DOHH2 (cell line): ENCODE measurements around the gene KCNJ12.
"Not testable (repeated sequence)": the region's sequence is repeated elsewhere in the genome, so short reads cannot be mapped to it uniquely, and the experiment has no call there.

ENCODE experiments used
- H3F3A ChIP-seq: fragments of 200-600 bp; sonication (generic), shearing (Covaris generic); 2 replicates; pipeline ENCODE4 v1.6.0; 2016; ENCODE audit warnings: antibody characterized with exemption, mild to moderate bottlenecking; ENCODE audit not compliant: control insufficient read depth, insufficient read depth
- H3K27ac ChIP-seq: fragments of 200-600 bp; sonication (generic); 2 replicates; pipeline ENCODE4 v1.5.1; 2014; ENCODE audit warnings: low read depth, mild to moderate bottlenecking, low read length, moderate library complexity
- H3K27me3 ChIP-seq: fragments of 200-600 bp; sonication (generic); 2 replicates; pipeline ENCODE4 v1.6.1; 2014; ENCODE audit warnings: mild to moderate bottlenecking, low read length, mixed read lengths; ENCODE audit not compliant: control insufficient read depth
- H3K36me3 ChIP-seq: fragments of 200-600 bp; sonication (generic); 2 replicates; pipeline ENCODE4 v1.6.1; 2014; ENCODE audit warnings: mild to moderate bottlenecking, low read length, moderate library complexity, mixed read lengths; ENCODE audit not compliant: control insufficient read depth
- H3K4me1 ChIP-seq: fragments of 200-600 bp; sonication (generic); 2 replicates; pipeline ENCODE4 v1.6.1; 2014; ENCODE audit warnings: mild to moderate bottlenecking, low read length, mixed read lengths; ENCODE audit not compliant: control insufficient read depth
- H3K4me2 ChIP-seq: fragments of 200-600 bp; sonication (generic); 2 replicates; pipeline ENCODE4 v1.6.0; 2014; ENCODE audit warnings: mild to moderate bottlenecking, low read length, moderate library complexity
- H3K4me3 ChIP-seq: fragments of 200-600 bp; sonication (generic); 2 replicates; pipeline ENCODE4 v1.5.1; 2014; ENCODE audit warnings: mild to moderate bottlenecking, low read length, mixed read lengths
- H3K79me2 ChIP-seq: fragments of 200-600 bp; sonication (generic); 2 replicates; pipeline ENCODE4 v1.6.1; 2014; ENCODE audit warnings: mild to moderate bottlenecking, low read length, mixed read lengths; ENCODE audit not compliant: control insufficient read depth
- H3K9me2 ChIP-seq: fragments of 200-600 bp; sonication (generic); replicated peaks from 2 replicates; pipeline ENCODE4 v1.6.1; 2014; ENCODE audit warnings: mild to moderate bottlenecking, low read length, mixed read lengths; ENCODE audit not compliant: control insufficient read depth
- H3K9me3 ChIP-seq: fragments of 200-600 bp; sonication (generic); 2 replicates; pipeline ENCODE4 v1.6.1; 2014; ENCODE audit warnings: antibody characterized with exemption, low read length, mixed read lengths; ENCODE audit not compliant: control insufficient read depth, insufficient read depth
- H4K20me1 ChIP-seq: fragments of 200-600 bp; sonication (generic); 2 replicates; pipeline ENCODE4 v1.6.0; 2014; ENCODE audit warnings: low read depth, mild to moderate bottlenecking, antibody characterized with exemption, low read length, moderate library complexity; ENCODE audit not compliant: control insufficient read depth, insufficient read depth

Gene KCNJ12

DNA sequence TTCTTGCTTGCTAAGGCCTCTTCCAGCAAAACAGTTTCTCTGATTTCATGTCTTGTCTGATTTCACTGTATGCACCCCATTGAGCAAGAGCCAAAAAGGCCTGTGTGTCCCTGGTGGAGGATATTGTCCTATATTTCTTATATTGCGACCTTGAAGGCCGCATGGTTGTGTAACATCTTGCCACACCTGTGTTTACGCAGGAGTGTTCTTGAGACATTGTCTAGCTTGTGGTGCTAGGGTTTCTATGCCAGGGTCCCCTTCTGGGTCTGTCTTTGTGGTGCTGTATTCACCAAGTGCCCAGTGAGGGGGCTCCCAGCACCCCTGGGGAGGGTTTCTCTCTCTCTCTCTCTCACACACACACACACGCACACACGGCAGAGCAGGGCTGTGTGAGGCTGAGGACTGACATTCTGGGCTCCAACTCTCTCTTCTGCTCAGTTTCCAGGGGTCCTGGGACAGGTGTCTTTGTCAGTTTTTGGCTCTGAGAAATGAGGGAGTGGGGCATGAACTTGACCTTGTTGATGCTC lies 35.6 kb downstream of the KCNJ12 start:
- not testable (repeated sequence) for H3K36me3 ChIP-seq, H3K27ac ChIP-seq, H3K9me3 ChIP-seq, H3F3A ChIP-seq, H4K20me1 ChIP-seq, H3K9me2 ChIP-seq, H3K4me1 ChIP-seq, H3K4me2 ChIP-seq, H3K4me3 ChIP-seq, H3K79me2 ChIP-seq, H3K27me3 ChIP-seq

DNA sequence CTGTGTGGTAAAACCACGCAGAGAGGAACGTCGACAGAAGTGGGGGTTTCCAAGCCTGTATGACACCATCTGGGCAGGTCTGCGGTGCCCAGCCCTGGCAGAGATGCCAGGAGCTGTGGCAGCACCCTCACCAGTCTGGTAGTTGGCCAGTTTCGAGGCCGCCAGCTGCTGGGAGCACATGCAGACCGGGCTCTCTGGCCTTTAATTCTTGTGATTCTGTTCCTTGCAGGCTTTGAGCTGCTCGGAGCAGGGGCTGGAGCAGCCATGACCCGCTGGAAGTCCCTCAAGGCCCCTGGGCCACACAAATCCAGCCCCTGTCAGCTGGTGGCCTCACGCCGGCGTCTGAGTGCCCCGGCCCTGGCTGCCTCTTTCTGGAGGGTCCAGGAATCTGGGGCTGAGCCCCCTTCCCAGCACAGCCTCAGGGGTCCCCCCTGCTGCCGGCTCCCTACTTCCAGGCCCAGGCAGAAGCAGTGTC lies 36.1 kb downstream of the KCNJ12 start:
- not testable (repeated sequence) for H3K4me2 ChIP-seq, H3K9me2 ChIP-seq, H3K79me2 ChIP-seq, H3F3A ChIP-seq, H3K27me3 ChIP-seq, H3K4me1 ChIP-seq, H3K36me3 ChIP-seq, H3K9me3 ChIP-seq, H3K4me3 ChIP-seq, H4K20me1 ChIP-seq, H3K27ac ChIP-seq

DNA sequence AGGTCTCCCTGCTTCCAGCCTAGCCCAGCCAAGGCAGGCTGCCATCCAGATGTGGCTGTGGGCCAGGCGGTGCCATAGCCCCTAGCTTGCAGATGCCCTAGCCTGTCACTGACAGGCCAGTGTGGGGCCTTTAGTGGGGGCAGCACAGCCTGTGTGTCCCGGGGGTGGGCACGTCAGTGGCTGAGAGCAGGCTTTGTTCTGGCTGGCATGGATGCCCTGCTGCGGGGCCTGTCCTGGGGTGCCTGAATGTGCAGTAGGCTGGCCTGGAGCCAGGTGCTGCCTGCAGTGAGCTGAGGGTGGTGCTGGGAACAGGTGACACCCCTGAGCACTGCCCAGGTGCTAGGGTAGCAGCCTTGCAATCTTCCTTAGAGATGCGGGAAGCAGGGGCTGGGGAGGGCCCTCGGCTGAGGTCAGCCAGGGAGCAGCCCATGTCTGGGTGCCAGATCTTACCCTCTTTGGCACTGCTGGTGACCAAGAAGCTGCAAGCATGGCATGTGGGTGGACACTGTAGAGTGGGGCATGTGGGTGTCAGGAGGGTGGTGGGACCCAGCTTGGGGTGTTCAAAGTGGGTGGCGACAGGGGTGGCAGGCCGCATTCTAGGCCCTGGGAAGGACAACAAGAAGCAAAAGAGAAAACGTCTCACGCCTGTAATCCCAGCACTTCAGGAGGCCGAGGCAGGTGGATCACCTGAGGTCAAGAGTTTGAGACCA lies 37.6 kb downstream of the KCNJ12 start:
- not testable (repeated sequence) for H3K27me3 ChIP-seq, H3K27ac ChIP-seq, H3K9me3 ChIP-seq, H3F3A ChIP-seq, H3K4me1 ChIP-seq, H3K36me3 ChIP-seq, H3K4me3 ChIP-seq, H3K79me2 ChIP-seq, H3K9me2 ChIP-seq, H4K20me1 ChIP-seq, H3K4me2 ChIP-seq

DNA sequence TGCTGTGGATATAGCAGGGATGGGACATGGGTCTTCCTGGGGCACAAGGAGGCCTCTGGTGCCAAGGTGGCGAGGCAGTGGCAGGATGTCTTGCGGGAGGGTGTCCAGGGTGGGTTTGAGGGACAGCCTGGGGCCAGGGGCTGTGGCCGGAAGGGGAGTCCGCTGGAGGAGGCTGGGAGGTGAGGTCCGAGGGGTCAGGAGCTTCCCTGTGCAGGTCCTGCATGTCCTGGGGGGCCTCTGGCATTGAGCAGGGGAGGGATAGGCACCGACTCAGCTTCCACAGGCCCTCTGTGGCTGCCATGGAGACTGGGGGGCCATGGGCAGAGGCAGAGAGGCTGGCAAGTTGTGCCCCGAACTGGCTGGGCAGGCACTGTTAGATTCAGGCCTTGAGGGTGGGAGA lies 38.5 kb downstream of the KCNJ12 start:
- not testable (repeated sequence) for H3K79me2 ChIP-seq, H4K20me1 ChIP-seq, H3K4me2 ChIP-seq, H3K9me2 ChIP-seq, H3K4me3 ChIP-seq, H3K9me3 ChIP-seq, H3K27ac ChIP-seq, H3K4me1 ChIP-seq, H3K36me3 ChIP-seq, H3K27me3 ChIP-seq, H3F3A ChIP-seq

DNA sequence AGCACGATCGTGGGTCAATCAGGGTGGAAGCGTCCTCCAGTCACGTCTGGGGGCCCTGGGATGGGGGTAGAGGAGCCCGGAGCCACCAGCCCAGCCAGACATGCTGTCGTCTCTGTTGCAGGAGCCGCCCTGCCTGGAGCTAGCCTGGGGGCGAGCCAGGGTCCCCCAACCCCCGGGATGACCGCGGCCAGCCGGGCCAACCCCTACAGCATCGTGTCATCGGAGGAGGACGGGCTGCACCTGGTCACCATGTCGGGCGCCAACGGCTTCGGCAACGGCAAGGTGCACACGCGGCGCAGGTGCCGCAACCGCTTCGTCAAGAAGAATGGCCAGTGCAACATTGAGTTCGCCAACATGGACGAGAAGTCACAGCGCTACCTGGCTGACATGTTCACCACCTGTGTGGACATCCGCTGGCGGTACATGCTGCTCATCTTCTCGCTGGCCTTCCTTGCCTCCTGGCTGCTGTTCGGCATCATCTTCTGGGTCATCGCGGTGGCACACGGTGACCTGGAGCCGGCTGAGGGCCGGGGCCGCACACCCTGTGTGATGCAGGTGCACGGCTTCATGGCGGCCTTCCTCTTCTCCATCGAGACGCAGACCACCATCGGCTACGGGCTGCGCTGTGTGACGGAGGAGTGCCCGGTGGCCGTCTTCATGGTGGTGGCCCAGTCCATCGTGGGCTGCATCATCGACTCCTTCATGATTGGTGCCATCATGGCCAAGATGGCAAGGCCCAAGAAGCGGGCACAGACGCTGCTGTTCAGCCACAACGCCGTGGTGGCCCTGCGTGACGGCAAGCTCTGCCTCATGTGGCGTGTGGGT lies 39.2 kb downstream of the KCNJ12 start:
- H3K27me3 ChIP-seq, H3K4me2 ChIP-seq, H3K4me1 ChIP-seq, H4K20me1 ChIP-seq, H3F3A ChIP-seq, H3K27ac ChIP-seq, H3K4me3 ChIP-seq, H3K9me3 ChIP-seq, H3K79me2 ChIP-seq, H3K9me2 ChIP-seq, H3K36me3 ChIP-seq: not testable (repeated sequence)

DNA sequence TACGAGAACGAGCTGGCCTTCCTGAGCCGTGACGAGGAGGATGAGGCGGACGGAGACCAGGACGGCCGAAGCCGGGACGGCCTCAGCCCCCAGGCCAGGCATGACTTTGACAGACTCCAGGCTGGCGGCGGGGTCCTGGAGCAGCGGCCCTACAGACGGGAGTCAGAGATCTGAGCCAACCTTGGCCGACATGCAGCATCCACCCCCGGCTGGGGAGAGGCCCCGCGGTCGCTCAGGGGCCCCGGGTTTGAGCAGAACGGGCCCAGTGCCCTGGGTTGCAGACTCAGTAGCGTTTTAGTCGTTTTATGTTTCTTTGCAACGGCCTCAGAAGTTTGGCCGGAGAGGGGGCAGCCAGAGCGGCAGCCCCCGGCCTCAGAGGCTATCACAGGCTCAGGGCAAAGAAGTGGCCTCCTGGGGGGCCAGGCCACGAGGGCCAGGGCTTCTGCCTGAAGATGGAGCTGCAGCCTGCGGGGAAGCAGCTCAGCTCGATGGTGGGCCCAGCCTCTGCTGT lies 40.4 kb downstream of the KCNJ12 start:
- not testable (repeated sequence) for H4K20me1 ChIP-seq, H3F3A ChIP-seq, H3K9me2 ChIP-seq, H3K4me2 ChIP-seq, H3K4me1 ChIP-seq, H3K9me3 ChIP-seq, H3K27me3 ChIP-seq, H3K36me3 ChIP-seq, H3K27ac ChIP-seq, H3K4me3 ChIP-seq, H3K79me2 ChIP-seq

DNA sequence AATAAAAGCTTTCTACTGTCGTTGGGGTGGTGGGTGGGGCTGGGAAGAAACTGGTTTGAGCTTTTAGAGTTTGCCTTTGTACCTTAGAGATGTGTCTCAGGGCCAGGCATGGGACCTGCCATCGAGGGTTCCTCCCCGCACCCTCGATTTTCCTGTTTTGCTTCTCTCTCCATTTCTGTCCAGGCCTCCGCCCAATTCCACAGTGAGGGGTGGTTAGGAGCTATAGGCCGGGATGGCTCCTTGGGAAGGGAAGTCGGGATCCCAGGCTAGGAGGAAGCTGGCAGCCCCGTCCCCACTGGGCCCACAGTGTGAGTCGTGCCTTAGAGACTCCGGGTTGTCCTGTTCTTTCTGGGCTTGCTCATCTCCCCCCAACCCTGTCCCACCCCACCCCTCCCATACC lies 41.2 kb downstream of the KCNJ12 start:
- H3K27me3 ChIP-seq, H3F3A ChIP-seq, H4K20me1 ChIP-seq, H3K79me2 ChIP-seq, H3K9me3 ChIP-seq, H3K4me3 ChIP-seq, H3K36me3 ChIP-seq, H3K9me2 ChIP-seq, H3K27ac ChIP-seq, H3K4me2 ChIP-seq, H3K4me1 ChIP-seq: not testable (repeated sequence)
